Astrocyte (in vitro differentiated cells and primary cell): Measurements from ENCODE around the gene CCL5. TPM values are rescaled to one million over a fixed set of nuclear protein-coding genes. Genes with fewer than 3 reads are reported as not detected.

Experiments used
- DNase-seq: peaks from one replicate; pipeline ENCODE4 v3.0.0-alpha.2; 2010; ENCODE audit warnings: low read depth
- FAIRE-seq: peaks from 2 replicates; lab custom pipeline; 2011; peaks lifted over from hg19 to GRCh38; lab: Jason Lieb, UNC
- H2AFZ ChIP-seq: 2 replicates; pipeline ENCODE4 v1.6.0; 2012; ENCODE audit warnings: low read depth, low read length, inconsistent platforms
- H3K27ac ChIP-seq: 2 replicates; pipeline ENCODE4 v1.5.1; 2011; ENCODE audit warnings: low read depth, low read length, inconsistent platforms
- H3K27me3 ChIP-seq: 2 replicates; pipeline ENCODE4 v1.6.0; 2011; ENCODE audit warnings: low read length, inconsistent platforms; ENCODE audit not compliant: insufficient read depth
- H3K36me3 ChIP-seq: 2 replicates; pipeline ENCODE4 v1.5.1; 2011; ENCODE audit warnings: low read length, inconsistent platforms; ENCODE audit not compliant: insufficient read depth
- H3K4me1 ChIP-seq: 2 replicates; pipeline ENCODE4 v1.5.1; 2011; ENCODE audit warnings: low read length, inconsistent platforms; ENCODE audit not compliant: insufficient read depth
- H3K4me2 ChIP-seq: 2 replicates; pipeline ENCODE4 v1.6.0; 2012; ENCODE audit warnings: low read length, inconsistent platforms
- H3K4me3 ChIP-seq: 2 replicates; pipeline ENCODE4 v1.5.1; 2011; ENCODE audit warnings: low read depth, mild to moderate bottlenecking, low read length, inconsistent platforms; ENCODE audit not compliant: insufficient read depth
- H3K79me2 ChIP-seq: 2 replicates; pipeline ENCODE4 v1.6.0; 2012; ENCODE audit warnings: mild to moderate bottlenecking, low read length, inconsistent platforms; ENCODE audit not compliant: insufficient read depth
- H3K9ac ChIP-seq: 2 replicates; pipeline ENCODE4 v1.6.0; 2012; ENCODE audit warnings: mild to moderate bottlenecking, low read length, inconsistent platforms
- H3K9me3 ChIP-seq: 2 replicates; pipeline ENCODE4 v1.5.1; 2012; ENCODE audit warnings: low read depth, mild to moderate bottlenecking, low read length, inconsistent platforms; ENCODE audit not compliant: insufficient read depth
- H4K20me1 ChIP-seq: 2 replicates; pipeline ENCODE4 v1.6.0; 2012; ENCODE audit warnings: low read length, inconsistent platforms; ENCODE audit not compliant: insufficient read depth
- H3K27ac Mint-ChIP-seq: one replicate; pipeline ENCODE4 v1.8.0; 2021; ENCODE audit warnings: mild to moderate bottlenecking, mixed read lengths; ENCODE audit not compliant: unreplicated experiment
- H3K27me3 Mint-ChIP-seq: one replicate; pipeline ENCODE4 v1.8.0; 2021; ENCODE audit warnings: low read depth, mixed read lengths; ENCODE audit not compliant: unreplicated experiment
- H3K36me3 Mint-ChIP-seq: one replicate; pipeline ENCODE4 v1.8.0; 2021; ENCODE audit warnings: low read depth, mixed read lengths; ENCODE audit not compliant: unreplicated experiment
- H3K4me1 Mint-ChIP-seq: one replicate; pipeline ENCODE4 v1.8.0; 2021; ENCODE audit warnings: low read depth, mixed read lengths; ENCODE audit not compliant: unreplicated experiment
- H3K4me3 Mint-ChIP-seq: one replicate; pipeline ENCODE4 v1.8.0; 2021; ENCODE audit warnings: mild to moderate bottlenecking, moderate library complexity, mixed read lengths; ENCODE audit not compliant: unreplicated experiment
- H3K9me3 Mint-ChIP-seq: one replicate; pipeline ENCODE4 v1.8.0; 2021; ENCODE audit warnings: mild to moderate bottlenecking, mixed read lengths; ENCODE audit not compliant: unreplicated experiment
- CTCF ChIP-seq: IDR thresholded peaks from 2 replicates; pipeline ENCODE4 v1.5.1; 2011; ENCODE audit warnings: low read depth, mild to moderate bottlenecking, inconsistent platforms, low read length, moderate library complexity; ENCODE audit not compliant: insufficient read depth
- EZH2 ChIP-seq: IDR thresholded peaks from 2 replicates; pipeline ENCODE4 v1.6.1; 2012; ENCODE audit warnings: mild to moderate bottlenecking, low read length, inconsistent platforms; ENCODE audit not compliant: insufficient read depth
- total RNA-seq: library from RNA; stranded (reverse); gene quantifications from 2 replicates; pipeline ENCODE4 v1.2.1, GENCODE V29; 2021

CCL5 gene
- total RNA-seq, 1 donor from 2014 or later = 71.3 TPM

DNA sequence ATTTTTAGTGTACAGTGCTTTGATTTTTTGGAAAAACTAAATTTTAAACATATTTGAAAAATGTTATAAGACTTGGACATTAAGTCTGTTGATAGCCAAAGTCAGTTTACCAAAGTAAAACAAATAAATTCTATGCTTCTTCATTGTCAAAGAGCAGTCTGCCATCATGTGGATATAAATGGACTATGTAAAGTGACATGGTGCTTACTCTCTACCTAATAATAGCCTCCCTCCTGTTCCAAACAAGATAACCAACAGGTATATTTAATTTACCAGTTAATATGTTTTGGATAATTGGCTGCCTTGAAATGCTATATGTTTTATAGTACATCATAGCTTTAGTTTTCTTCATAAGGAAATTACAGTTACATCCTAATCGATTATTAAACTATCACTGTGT, 55.0 kb downstream of the CCL5 start:
- H3K79me2 ChIP-seq = peaks cover 40% of the 10 kb centered on the region
- Mint-ChIP-seq H3K36me3 (peaks cover 9% of the 10 kb centered on the region), H3K27me3 (no peaks in the 10 kb centered on the region), H3K27ac (no peak overlapping the region), H3K4me3 (no peak overlapping the region), H3K4me1 (no peaks in the 10 kb centered on the region), H3K9me3 (no peaks in the 10 kb centered on the region)
- TF ChIP-seq CTCF (no peak), EZH2 (no peak)
- no peak for FAIRE-seq
- no peaks in the 10 kb centered on the region for H3K4me1 ChIP-seq
- H3K4me2 ChIP-seq = no peak overlapping the region
- no peaks in the 10 kb centered on the region for H3K27me3 ChIP-seq
- H3K9me3 ChIP-seq = no peaks in the 10 kb centered on the region
- H3K36me3 ChIP-seq = peaks cover 53% of the 10 kb centered on the region
- H3K27ac ChIP-seq = no peak overlapping the region
- H2AFZ ChIP-seq = no peak overlapping the region
- H4K20me1 ChIP-seq = peaks cover 34% of the 10 kb centered on the region
- DNase-seq = no peak
- H3K4me3 ChIP-seq = no peak overlapping the region
- H3K9ac ChIP-seq = no peak overlapping the region

Other genes starting within 250 kb of the CCL5 start
- 19.1 and 21.7 TPM in 2 replicates for gene RASL10B, start 148.7 kb downstream of the CCL5 start, total RNA-seq
- gene GAS2L2, start 127.1 kb downstream of the CCL5 start, total RNA-seq = 0.07 TPM in 1 of 2 replicates, not detected in the other
- gene C17orf50, start 119.5 kb downstream of the CCL5 start, total RNA-seq = not detected in 2 replicates
- 1.2 and 2.6 TPM in 2 replicates for gene MMP28, start 84.7 kb downstream of the CCL5 start, total RNA-seq
- gene TAF15, start 70.9 kb downstream of the CCL5 start, total RNA-seq = 153 and 156 TPM in 2 replicates
- not detected in 2 replicates for gene HEATR9, start 11.5 kb downstream of the CCL5 start, total RNA-seq
- not detected in 2 replicates for gene RDM1, start 50.4 kb upstream of the CCL5 start, total RNA-seq
- gene LYZL6, start 63.4 kb upstream of the CCL5 start, total RNA-seq = not detected in 2 replicates
- not detected in 2 replicates for gene CCL16, start 101.1 kb upstream of the CCL5 start, total RNA-seq
- gene CCL14, start 106.4 kb upstream of the CCL5 start, total RNA-seq = not detected in 2 replicates
- gene CCL15, start 121.2 kb upstream of the CCL5 start, total RNA-seq = not detected in 2 replicates
- gene CCL23, start 137.6 kb upstream of the CCL5 start, total RNA-seq = not detected in 2 replicates
- gene CCL18, start 183.9 kb upstream of the CCL5 start, total RNA-seq = not detected in 2 replicates
- gene CCL3, start 209.8 kb upstream of the CCL5 start, total RNA-seq = 3.4 and 3.6 TPM in 2 replicates
- 21.8 and 23.4 TPM in 2 replicates for gene CCL4, start 223.5 kb upstream of the CCL5 start, total RNA-seq